ENCODE data around the gene MTG2.

The MTG2 gene

GRCh38 chr20:62181808-62182207 is 1.0 kb upstream of the MTG2 start:
- H3K4me3 ChIP-seq (replicated peaks; ENCODE audit: low read depth, low read length), result peak overlapping the region; percentile 93
- TF ChIP-seq, protein P1, sequence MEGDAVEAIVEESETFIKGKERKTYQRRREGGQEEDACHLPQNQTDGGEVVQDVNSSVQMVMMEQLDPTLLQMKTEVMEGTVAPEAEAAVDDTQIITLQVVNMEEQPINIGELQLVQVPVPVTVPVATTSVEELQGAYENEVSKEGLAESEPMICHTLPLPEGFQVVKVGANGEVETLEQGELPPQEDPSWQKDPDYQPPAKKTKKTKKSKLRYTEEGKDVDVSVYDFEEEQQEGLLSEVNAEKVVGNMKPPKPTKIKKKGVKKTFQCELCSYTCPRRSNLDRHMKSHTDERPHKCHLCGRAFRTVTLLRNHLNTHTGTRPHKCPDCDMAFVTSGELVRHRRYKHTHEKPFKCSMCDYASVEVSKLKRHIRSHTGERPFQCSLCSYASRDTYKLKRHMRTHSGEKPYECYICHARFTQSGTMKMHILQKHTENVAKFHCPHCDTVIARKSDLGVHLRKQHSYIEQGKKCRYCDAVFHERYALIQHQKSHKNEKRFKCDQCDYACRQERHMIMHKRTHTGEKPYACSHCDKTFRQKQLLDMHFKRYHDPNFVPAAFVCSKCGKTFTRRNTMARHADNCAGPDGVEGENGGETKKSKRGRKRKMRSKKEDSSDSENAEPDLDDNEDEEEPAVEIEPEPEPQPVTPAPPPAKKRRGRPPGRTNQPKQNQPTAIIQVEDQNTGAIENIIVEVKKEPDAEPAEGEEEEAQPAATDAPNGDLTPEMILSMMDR (IDR thresholded peaks at IDR 0.05; ENCODE audit: low read length, missing control alignments), result no peak
- no peak for DNase-seq (ENCODE audit: low read depth)

DNA sequence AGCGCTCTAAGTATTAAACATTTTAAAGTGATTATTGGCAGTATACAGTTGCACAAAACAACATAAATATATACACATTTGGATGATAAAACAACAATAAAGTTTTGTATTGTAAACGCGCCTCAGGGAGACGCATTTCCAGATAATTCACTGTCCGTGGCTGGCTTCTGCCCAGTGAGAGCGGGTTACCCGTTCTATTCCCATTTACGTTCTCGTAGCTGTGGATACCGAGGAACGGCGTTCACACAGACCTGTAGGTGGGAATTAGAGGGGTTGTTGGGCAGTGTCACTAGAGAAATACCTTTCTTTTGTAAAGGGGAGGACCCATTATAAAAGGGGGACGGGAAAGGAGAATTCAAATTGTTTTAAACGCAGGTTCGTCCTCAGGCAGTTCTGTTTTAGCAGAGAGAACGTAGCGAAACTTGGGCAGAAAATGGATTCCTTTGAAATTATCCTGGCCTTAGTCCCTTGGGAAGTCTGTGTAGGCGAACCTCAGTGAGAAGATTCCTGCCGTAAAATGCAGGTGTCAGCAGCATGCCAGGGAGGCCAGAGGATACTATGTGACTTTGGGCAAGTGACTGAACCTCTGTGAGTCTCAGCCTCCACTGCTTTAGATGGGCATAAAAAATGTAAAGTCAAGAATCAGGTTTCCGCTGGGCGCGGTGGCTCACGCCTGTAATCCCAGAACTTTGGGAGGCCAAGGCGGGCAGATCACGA is 756 bp downstream of the MTG2 start:
- TF ChIP-seq, protein P1 (IDR thresholded peaks at IDR 0.05; ENCODE audit: low read length, missing control alignments), result no peak
- DNase-seq (ENCODE audit: low read depth), result no peak
- H3K4me3 ChIP-seq (replicated peaks; ENCODE audit: low read depth, low read length), result peak overlapping the region; percentile 93

DNA sequence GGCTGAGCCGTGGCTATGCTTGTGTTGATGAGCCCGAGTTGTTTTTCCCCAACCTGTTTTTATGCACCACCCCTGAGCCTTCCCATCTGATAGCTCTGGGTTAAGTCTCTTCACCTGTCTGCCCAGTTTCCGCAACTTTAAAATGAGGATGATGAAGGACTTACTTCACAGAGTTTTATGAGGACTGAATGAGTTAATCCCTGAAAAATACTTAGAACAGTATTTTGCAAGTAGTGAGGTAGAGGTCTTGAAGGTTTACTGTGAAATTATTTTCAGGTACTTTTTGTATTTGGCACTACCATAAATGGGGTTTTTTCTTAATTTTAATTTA is 3.2 kb downstream of the MTG2 start:
- TF ChIP-seq, protein P1 (IDR thresholded peaks at IDR 0.05; ENCODE audit: low read length, missing control alignments), result no peak
- no peak overlapping the region for H3K4me3 ChIP-seq (replicated peaks; ENCODE audit: low read depth, low read length)
- no peak for DNase-seq (ENCODE audit: low read depth)

DNA sequence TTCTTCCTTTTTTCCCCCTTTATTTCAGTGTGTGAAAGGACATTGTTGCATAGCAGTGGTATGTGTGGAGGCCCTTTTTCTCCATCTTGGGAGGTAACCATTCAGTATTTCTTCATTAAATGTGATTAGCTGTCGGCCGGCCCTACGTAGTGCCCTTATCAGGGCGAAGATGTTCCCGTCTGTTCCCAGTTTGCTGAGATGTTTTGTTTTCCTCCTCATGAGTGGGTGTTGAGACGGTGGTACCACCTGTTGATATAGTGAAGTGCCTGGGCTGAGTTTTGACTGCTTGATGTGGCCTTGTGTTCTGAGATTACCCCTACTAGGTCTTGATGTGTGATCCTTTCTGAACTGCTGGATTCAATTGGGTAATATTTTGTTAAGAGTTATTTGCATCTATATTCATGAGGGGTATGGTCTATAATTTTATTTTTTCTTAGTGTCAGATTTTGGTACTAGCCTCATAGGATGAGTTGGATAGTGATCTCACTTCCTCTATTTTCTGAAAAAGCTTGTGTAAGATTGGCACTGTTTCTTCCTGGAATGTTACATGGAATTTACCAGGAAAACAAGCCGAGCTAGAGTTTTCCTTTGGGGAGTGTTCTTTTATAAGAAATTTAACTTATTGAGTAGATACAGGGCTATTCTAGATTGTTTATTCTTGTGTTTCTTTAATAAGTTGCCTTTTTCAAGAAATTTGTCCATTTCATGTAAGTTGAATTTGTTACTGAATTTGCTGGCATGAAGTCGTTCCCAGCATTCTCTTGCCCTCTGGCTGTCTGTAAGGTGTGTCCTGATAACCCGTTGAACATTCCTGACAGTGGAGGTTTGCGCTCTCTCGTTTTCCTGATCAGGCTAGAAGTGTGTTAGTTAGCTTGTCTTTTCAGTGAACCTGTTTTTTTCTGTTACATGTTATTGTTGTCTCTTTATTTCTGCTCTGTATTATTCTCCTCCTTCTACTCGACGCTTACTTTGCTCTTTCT is 4.3 kb downstream of the MTG2 start:
- DNase-seq (ENCODE audit: low read depth), result peak; percentile 65
- TF ChIP-seq, protein P1 (IDR thresholded peaks at IDR 0.05; ENCODE audit: low read length, missing control alignments), result no peak
- no peak overlapping the region for H3K4me3 ChIP-seq (replicated peaks; ENCODE audit: low read depth, low read length)

- H3K4me3 ChIP-seq (replicated peaks; ENCODE audit: low read depth, low read length), result no peak overlapping the region
- DNase-seq (ENCODE audit: low read depth), result no peak
- TF ChIP-seq, protein P1 (IDR thresholded peaks at IDR 0.05; ENCODE audit: low read length, missing control alignments), result no peak
These were observed 8.0 kb downstream of the MTG2 start for GRCh38 chr20:62190639-62191411.

DNA sequence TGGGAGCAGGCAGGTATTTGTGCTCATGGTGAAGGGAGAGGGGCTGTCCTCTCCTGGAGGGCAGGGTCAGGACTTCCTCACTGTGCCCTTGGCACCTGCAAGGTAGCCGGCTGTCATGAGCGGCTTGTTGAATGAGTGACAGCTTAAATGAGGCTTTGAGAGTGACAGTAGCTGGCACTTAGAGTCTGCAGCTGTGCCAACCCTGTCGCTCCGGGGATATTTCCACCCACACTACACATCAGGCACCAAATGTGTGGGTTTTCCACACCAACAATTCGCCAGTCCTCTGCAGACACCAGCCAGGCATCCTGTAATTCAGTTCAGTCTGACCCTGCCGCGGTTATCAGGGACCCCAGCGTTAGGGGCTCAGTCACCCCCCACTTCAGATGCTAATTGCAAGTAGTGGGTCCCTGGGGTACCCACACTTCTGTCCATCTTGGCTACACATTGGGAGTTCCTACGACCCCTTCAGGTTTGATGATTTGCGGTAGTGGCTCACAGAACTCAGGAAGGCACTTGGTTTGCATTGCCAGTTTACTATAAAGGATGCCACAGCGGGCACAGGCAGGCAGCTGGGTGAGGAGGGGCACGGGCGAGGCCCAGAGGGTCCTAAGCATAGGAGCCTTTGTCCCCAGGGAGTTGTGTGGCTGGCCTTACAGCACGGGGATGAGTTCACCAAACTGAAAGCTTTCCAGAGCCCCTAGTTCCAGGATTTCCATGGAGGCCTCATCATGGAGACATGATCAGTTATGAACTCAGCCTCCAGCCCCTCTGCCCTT is 9.1 kb downstream of the MTG2 start:
- H3K4me3 ChIP-seq (replicated peaks; ENCODE audit: low read depth, low read length), result no peak overlapping the region
- TF ChIP-seq, protein P1 (IDR thresholded peaks at IDR 0.05; ENCODE audit: low read length, missing control alignments), result no peak
- no peak for DNase-seq (ENCODE audit: low read depth)
